K562 (cell line): ENCODE data around the gene MAST4. TPM values are rescaled to one million over a fixed set of nuclear protein-coding genes. Genes with fewer than 3 reads are reported as not detected.

Experiments used
- ATAC-seq: fragments of 200-7000 bp; cut with Tn5 transposase; 3 replicates; pipeline ENCODE4 v1.9.1; 2020; ENCODE audit warnings: moderate library complexity
- BruUV-seq: library from RNA; stranded (reverse); fragments of 400-500 nt; replicated peaks from 2 replicates; lab custom pipeline; 2021; lab: Mats Ljungman, UMichigan
- CTCF ChIA-PET: fragments of 300-600 bp; formaldehyde crosslinking; extraction: SDS; loops from one replicate; lab custom pipeline; 2021; ENCODE audit warnings: low intra/inter-chr PET ratio; lab: Yijun Ruan, JAX
- POLR2A ChIA-PET: fragments of 300-600, 350-650 bp; sonication (Branson Sonifier 250); formaldehyde crosslinking; extraction: SDS; loops from one replicate; lab custom pipeline; 2021; ENCODE audit warnings: antibody characterized with exemption, inconsistent platforms; lab: Yijun Ruan, JAX
- DNase-seq, 4 experiments: peaks; one replicate each; pipeline versions ENCODE4 v3.0.0 to v3.0.0-alpha.2; 2011 to 2018; ENCODE audit warnings: low spot score in 3 of 4, mixed read lengths in 3 of 4; ENCODE audit errors: extremely low read depth in 1 of 4
- FAIRE-seq: peaks from 2 replicates; lab custom pipeline; 2011; peaks lifted over from hg19 to GRCh38; lab: Jason Lieb, UNC
- H2AFZ ChIP-seq: 2 replicates; pipeline ENCODE4 v1.6.0; 2011; ENCODE audit warnings: low read depth, low read length, control low read depth, inconsistent platforms
- H3K27ac ChIP-seq: fragments of 200-600 bp; 3 replicates; pipeline ENCODE4 v1.8.0; 2011; ENCODE audit warnings: low read depth, mild to moderate bottlenecking, control low read depth, inconsistent platforms, low read length, moderate library complexity, mixed read lengths; ENCODE audit errors: extremely low read depth
- H3K27me3 ChIP-seq, 2 experiments: fragments of 300-600 bp in 1 of 2; 2 replicates in 1 of 2; 3 replicates in 1 of 2; pipeline versions ENCODE4 v1.6.0 to v1.8.0; 2011; ENCODE audit warnings: inconsistent platforms in 2 of 2, low read length in 2 of 2, mild to moderate bottlenecking in 1 of 2, mixed read lengths in 1 of 2, moderate library complexity in 1 of 2; ENCODE audit not compliant: control insufficient read depth in 2 of 2, insufficient read depth in 2 of 2
- H3K36me3 ChIP-seq: fragments of 300-600 bp; 3 replicates; pipeline ENCODE4 v1.8.0; 2011; ENCODE audit warnings: mild to moderate bottlenecking, low read length, inconsistent platforms; ENCODE audit not compliant: control insufficient read depth, insufficient read depth
- H3K4me1 ChIP-seq, 2 experiments: fragments of 200-600 bp in 1 of 2; replicated peaks in 1 of 2; 2 replicates in 1 of 2; 3 replicates in 1 of 2; pipeline versions ENCODE4 v1.5.1 to v1.8.0; 2011; ENCODE audit warnings: inconsistent platforms in 2 of 2, low read length in 2 of 2, mild to moderate bottlenecking in 1 of 2, mixed read lengths in 1 of 2, moderate library complexity in 1 of 2; ENCODE audit not compliant: control insufficient read depth in 2 of 2, insufficient read depth in 2 of 2
- H3K4me2 ChIP-seq: 2 replicates; pipeline ENCODE4 v1.6.1; 2011; ENCODE audit warnings: low read length, control low read depth, inconsistent platforms, mixed read lengths; ENCODE audit not compliant: insufficient read depth
- H3K4me3 ChIP-seq: fragments of 200-600 bp; sonication (generic), shearing (Covaris generic); 2 replicates; pipeline ENCODE4 v1.5.1; 2016; ENCODE audit warnings: control low read depth, inconsistent platforms
- H3K79me2 ChIP-seq: fragments of 200-600 bp; 3 replicates; pipeline ENCODE4 v1.8.0; 2011; ENCODE audit warnings: low read length, inconsistent platforms; ENCODE audit not compliant: control insufficient read depth, insufficient read depth
- H3K9ac ChIP-seq, 2 experiments: 2 replicates each; pipeline versions ENCODE4 v1.6.0 to v1.6.1; 2011; ENCODE audit warnings: low read depth in 2 of 2, low read length in 2 of 2, control low read depth in 1 of 2, inconsistent platforms in 1 of 2, mild to moderate bottlenecking in 1 of 2, mixed read lengths in 1 of 2; ENCODE audit not compliant: insufficient read depth in 1 of 2
- H3K9me1 ChIP-seq: one replicate; pipeline ENCODE4 v1.6.0; 2011; ENCODE audit warnings: inconsistent platforms, mild to moderate bottlenecking, low read length, moderate library complexity; ENCODE audit not compliant: control insufficient read depth, insufficient read depth
- H3K9me3 ChIP-seq: replicated peaks from 2 replicates; pipeline ENCODE4 v1.5.1; 2011; ENCODE audit warnings: low read depth, low read length, inconsistent platforms; ENCODE audit not compliant: control insufficient read depth, insufficient read depth
- H4K20me1 ChIP-seq: replicated peaks from 2 replicates; pipeline ENCODE4 v1.6.1; 2011; ENCODE audit warnings: low read length, inconsistent platforms, mixed read lengths; ENCODE audit not compliant: control insufficient read depth, insufficient read depth
- ATF6 ChIP-seq: sonication (generic); formaldehyde crosslinking; IDR thresholded peaks from 2 replicates; pipeline ENCODE4 v1.4.0; 2020; ENCODE audit warnings: mild to moderate bottlenecking, missing genetic modification reagents
- BRD4 ChIP-seq: fragments of 200-600 bp; sonication (generic); IDR thresholded peaks from 2 replicates; pipeline ENCODE4 v1.6.1; 2017; ENCODE audit warnings: inconsistent platforms
- FOXP4 ChIP-seq: sonication (generic); formaldehyde crosslinking; IDR thresholded peaks from 2 replicates; pipeline ENCODE4 v1.8.0; 2022; ENCODE audit warnings: mild to moderate bottlenecking, missing genetic modification reagents, borderline replicate concordance
- GABPB2 ChIP-seq: fragments of 250-450 bp; sonication (Bioruptor Pico); conservative IDR thresholded peaks from 2 replicates; pipeline ENCODE4 v1.5.1; 2021; ENCODE audit warnings: mild to moderate bottlenecking
- IRF1 ChIP-seq: sonication (generic); formaldehyde crosslinking; IDR thresholded peaks from 2 replicates; pipeline ENCODE4 v1.8.0; 2022; ENCODE audit warnings: missing genetic modification reagents, mild to moderate bottlenecking, borderline replicate concordance
- KDM2B ChIP-seq: fragments of 250-450 bp; sonication (Bioruptor Pico); IDR thresholded peaks from 2 replicates; pipeline ENCODE4 v1.8.0; 2021; ENCODE audit warnings: mild to moderate bottlenecking, moderate library complexity
- MLLT1 ChIP-seq, 2 experiments: fragments of 450-650 bp; IDR thresholded peaks; 2 replicates each; pipeline ENCODE4 v1.6.1; 2016
- MTA2 ChIP-seq: fragments of 450-650 bp; IDR thresholded peaks from 2 replicates; pipeline ENCODE4 v1.6.1; 2016; ENCODE audit warnings: low read depth
- NONO ChIP-seq, 2 experiments: fragments of 200-400 bp in 1 of 2; fragments of 450-650 bp in 1 of 2; formaldehyde crosslinking in 1 of 2; IDR thresholded peaks; 2 replicates each; pipeline ENCODE4 v1.6.1; 2017; ENCODE audit warnings: low read depth in 2 of 2, mild to moderate bottlenecking in 2 of 2, moderate library complexity in 2 of 2, low read length in 1 of 2
- RBM22 ChIP-seq: fragments of 200-400 bp; formaldehyde crosslinking; IDR thresholded peaks from 2 replicates; pipeline ENCODE4 v1.6.1; 2018; ENCODE audit warnings: low read length, low read depth; ENCODE audit not compliant: poor library complexity, severe bottlenecking
- SMAD3 ChIP-seq: fragments of 450-650 bp; formaldehyde crosslinking; conservative IDR thresholded peaks from 2 replicates; pipeline ENCODE4 v1.4.0; 2020; ENCODE audit warnings: mild to moderate bottlenecking
- ZC3H11A ChIP-seq: IDR thresholded peaks from 2 replicates; pipeline ENCODE4 v1.6.1; 2012; ENCODE audit warnings: low read depth, low read length, improper control_type of control experiment
- ZNF561 ChIP-seq: fragments of 450-650 bp; formaldehyde crosslinking; conservative IDR thresholded peaks from 2 replicates; pipeline ENCODE4 v1.4.0; 2020; ENCODE audit warnings: mild to moderate bottlenecking, moderate library complexity
- ZNF76 ChIP-seq: fragments of 250-450 bp; sonication (Bioruptor Pico); IDR thresholded peaks from 2 replicates; pipeline ENCODE4 v1.4.0; 2020; ENCODE audit warnings: mild to moderate bottlenecking, moderate library complexity, borderline replicate concordance
- WGBS: fragments of 100-300 bp; shearing (Covaris generic); methylation state at CpG from one replicate; pipeline ENCODE4 v1.1.6; 2016; ENCODE audit warnings: low coverage, mixed read lengths; ENCODE audit not compliant: insufficient coverage; ENCODE audit errors: missing lambda C conversion rate; 5-methylcytosine and 5-hydroxymethylcytosine counted together
- in situ Hi-C: fragments of 300-500 bp; cut with MboI; formaldehyde crosslinking; loops from 4 replicates; pipeline ENCODE4 v1.15.0; 2018; ENCODE audit warnings: inconsistent platforms, mixed read lengths
- intact Hi-C: fragments of 100-400 bp; cut with micrococcal nuclease; formaldehyde crosslinking; loops from 2 replicates; pipeline ENCODE4 v1.14.2; 2022
- polyA plus RNA-seq, 8 experiments: library from polyadenylated mRNA; depleted of rRNA in 4 of 8; stranded (reverse) in 5 of 8; unstranded in 3 of 8; fragments of >200 nt; fragmentation: Nextera tagmentation in 2 of 8; fragmentation: Illumina TruSeq in 1 of 8; extraction: Ambion mirVana in 2 of 8; extraction: Trizol in 1 of 8; gene quantifications; 2 replicates each; pipeline versions ENCODE4 v1.2.1 to v1.2.3, GENCODE V29; 2011 to 2014; ENCODE audit warnings: inconsistent platforms in 1 of 8, missing spikeins in 1 of 8
- total RNA-seq, 7 experiments: library from RNA; depleted of rRNA in 6 of 7; stranded (reverse); fragments of >200 nt in 6 of 7; fragmentation: Illumina TruSeq in 2 of 7; extraction: Trizol in 2 of 7; gene quantifications; 2 replicates each; pipeline versions ENCODE4 v1.2.1 to v1.2.3, GENCODE V29; 2011 to 2021; ENCODE audit warnings: low replicate concordance in 1 of 7

Gene MAST4
- total and polyA plus RNA-seq, 9 of the 15 experiments (the other 6 are each of a cell fraction or from before 2014, with no cell fraction given), result 0.88 to 10.1 (median 5.2) TPM

- in situ Hi-C loops, result no loop called here
- Histone ChIP-seq H3K9ac (no peak overlapping the region), H3K79me2 (no peaks in the 10 kb centered on the region), H3K4me2 (no peak overlapping the region), H3K36me3 (no peaks in the 10 kb centered on the region), H2AFZ (no peak overlapping the region), H3K4me1 (no peaks in the 10 kb centered on the region), H4K20me1 (no peaks in the 10 kb centered on the region), H3K27me3 (no peaks in the 10 kb centered on the region), H3K9me3 (no peaks in the 10 kb centered on the region), H3K4me3 (no peak overlapping the region), H3K27ac (no peak overlapping the region), H3K9me1 (no peaks in the 10 kb centered on the region)
- POLR2A ChIA-PET, result no interaction called here
- WGBS, result 0% methylated on average over 3 of the region's 3 CpGs
- DNase-seq (no peak), FAIRE-seq (no peak), ATAC-seq (no peak)
- intact Hi-C loops, result no loop called here
- BruUV-seq, result no TSS peak
- TF ChIP-seq SMAD3 (CRISPR knock-in tag), result no peak
- TF ChIP-seq NONO (IDR thresholded peaks at IDR 0.05; ENCODE audit: low read depth in 2 of 2, low read length in 1 of 2), result no peak
- TF ChIP-seq BRD4, result no peak
- no peak for TF ChIP-seq RBM22
- TF ChIP-seq IRF1 (CRISPR knock-in tag), result no peak
- TF ChIP-seq MTA2, result no peak
- no peak for TF ChIP-seq MLLT1 (IDR thresholded peaks at IDR 0.05)
- no peak for TF ChIP-seq GABPB2 (CRISPR knock-in tag)
- no peak for TF ChIP-seq ZNF76 (CRISPR knock-in tag)
- TF ChIP-seq FOXP4 (CRISPR knock-in tag), result no peak
- no peak for TF ChIP-seq ZC3H11A
- TF ChIP-seq ZNF561, result no peak
- no peak for TF ChIP-seq ATF6 (CRISPR knock-in tag)
- no peak for TF ChIP-seq KDM2B
- CTCF ChIA-PET, result no interaction called here
Observed at GRCh38 chr5:66633754-66634153, 37.6 kb downstream of the MAST4 start.
